MM.1S (cell line): ENCODE results near the gene HOOK2.

Source experiments
- CTCF ChIP-seq: fragments of 300-600 bp; sonication (generic); IDR thresholded peaks from 2 replicates; pipeline ENCODE4 v1.5.1; 2016; ENCODE audit warnings: antibody characterized with exemption, low read length, mixed read lengths
- EZH2 ChIP-seq: fragments of 300-600 bp; sonication (generic); optimal IDR thresholded peaks from 2 replicates; pipeline ENCODE3; 2017; ENCODE audit warnings: low read depth, mild to moderate bottlenecking, antibody characterized with exemption, low read length, mixed read lengths

- TF ChIP-seq EZH2 (no peak), CTCF (no peak)
Measured at GRCh38 chr19:12759686-12760085, 15.7 kb downstream of the HOOK2 start.
